ENCODE results near the gene PFDN1.

The PFDN1 gene

DNA sequence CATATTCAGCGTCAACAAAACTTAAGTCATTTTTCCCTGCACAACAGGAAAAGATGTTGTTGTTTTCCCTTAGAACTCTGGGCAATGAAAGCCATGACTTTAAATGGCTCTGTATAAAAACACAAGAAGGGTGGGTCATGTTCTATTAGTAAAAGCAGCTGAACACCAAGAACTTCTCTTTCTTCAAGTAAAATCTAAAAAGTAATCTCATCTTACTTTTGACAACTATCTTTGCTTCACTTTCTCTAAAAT is 9.1 kb downstream of the PFDN1 start:
- FAIRE-seq (no peak), DNase-seq (ENCODE audit: insufficient read length, low spot score) (no peak)
- no peak for TF ChIP-seq SPI1 (IDR thresholded peaks at IDR 0.05; ENCODE audit: low read depth, low read length)
- TF ChIP-seq POLR2AphosphoS5 (IDR thresholded peaks at IDR 0.05; ENCODE audit: low read depth, low read length) = no peak
- no peak for TF ChIP-seq PAX5 (IDR thresholded peaks at IDR 0.05; ENCODE audit: insufficient read depth, low read length, severe bottlenecking)
- TF ChIP-seq POLR2A (IDR thresholded peaks at IDR 0.05; ENCODE audit: low read depth, low read length) = no peak
- no peak for TF ChIP-seq POU2F2 (IDR thresholded peaks at IDR 0.05; ENCODE audit: low read depth, low read length)
- no peak for TF ChIP-seq TAF1 (IDR thresholded peaks at IDR 0.05; ENCODE audit: low read depth, low read length)

GRCh38 chr5:140293091-140293848 is 9.6 kb downstream of the PFDN1 start:
- FAIRE-seq = no peak
- no peak for DNase-seq (ENCODE audit: insufficient read length, low spot score)
- TF ChIP-seq SPI1 (IDR thresholded peaks at IDR 0.05; ENCODE audit: low read depth, low read length) (no peak), POLR2A (IDR thresholded peaks at IDR 0.05; ENCODE audit: low read depth, low read length) (no peak), TAF1 (IDR thresholded peaks at IDR 0.05; ENCODE audit: low read depth, low read length) (no peak), POU2F2 (IDR thresholded peaks at IDR 0.05; ENCODE audit: low read depth, low read length) (no peak), PAX5 (IDR thresholded peaks at IDR 0.05; ENCODE audit: insufficient read depth, low read length, severe bottlenecking) (no peak), POLR2AphosphoS5 (IDR thresholded peaks at IDR 0.05; ENCODE audit: low read depth, low read length) (no peak)

- FAIRE-seq (no peak), DNase-seq (ENCODE audit: insufficient read length, low spot score) (no peak)
- no peak for TF ChIP-seq PAX5 (IDR thresholded peaks at IDR 0.05; ENCODE audit: insufficient read depth, low read length, severe bottlenecking)
- no peak for TF ChIP-seq POU2F2 (IDR thresholded peaks at IDR 0.05; ENCODE audit: low read depth, low read length)
- TF ChIP-seq POLR2AphosphoS5 (IDR thresholded peaks at IDR 0.05; ENCODE audit: low read depth, low read length) = no peak
- no peak for TF ChIP-seq TAF1 (IDR thresholded peaks at IDR 0.05; ENCODE audit: low read depth, low read length)
- no peak for TF ChIP-seq SPI1 (IDR thresholded peaks at IDR 0.05; ENCODE audit: low read depth, low read length)
- no peak for TF ChIP-seq POLR2A (IDR thresholded peaks at IDR 0.05; ENCODE audit: low read depth, low read length)
Observed at GRCh38 chr5:140292212-140293036, 10.5 kb downstream of the PFDN1 start.

DNA sequence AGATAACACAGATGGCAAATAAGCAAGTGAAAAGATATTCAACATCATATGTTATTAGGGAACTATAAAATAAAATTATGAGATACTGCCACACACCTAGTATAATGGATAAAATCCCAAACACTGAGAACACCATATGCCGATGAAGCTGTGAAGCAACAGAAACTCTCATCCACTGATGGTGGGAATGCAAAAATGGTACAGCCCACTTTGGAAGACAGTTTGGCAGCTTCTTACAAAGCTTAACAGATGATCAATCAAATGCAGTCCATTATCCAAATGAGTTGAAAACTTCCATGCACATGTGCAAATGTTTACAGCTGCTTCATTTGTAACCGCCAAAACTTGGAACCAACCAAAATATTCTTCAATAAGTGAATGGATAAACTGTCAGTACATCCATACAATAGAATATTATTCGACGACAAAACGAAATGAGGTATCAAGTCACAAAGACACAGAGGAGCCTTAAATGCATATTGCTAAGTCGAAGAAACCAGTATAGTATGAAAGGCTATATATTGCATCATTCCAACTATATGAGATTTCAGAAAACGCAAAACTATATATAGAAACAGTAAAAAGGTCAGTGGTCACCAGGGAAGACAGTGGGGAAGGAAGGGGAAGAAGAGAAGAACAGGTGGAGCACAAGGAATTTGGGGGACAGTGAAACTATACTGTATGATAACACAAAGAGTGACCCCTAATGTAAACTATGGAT is 14.9 kb downstream of the PFDN1 start:
- FAIRE-seq (no peak), DNase-seq (ENCODE audit: insufficient read length, low spot score) (no peak)
- no peak for TF ChIP-seq PAX5 (IDR thresholded peaks at IDR 0.05; ENCODE audit: insufficient read depth, low read length, severe bottlenecking)
- no peak for TF ChIP-seq POU2F2 (IDR thresholded peaks at IDR 0.05; ENCODE audit: low read depth, low read length)
- no peak for TF ChIP-seq TAF1 (IDR thresholded peaks at IDR 0.05; ENCODE audit: low read depth, low read length)
- TF ChIP-seq SPI1 (IDR thresholded peaks at IDR 0.05; ENCODE audit: low read depth, low read length) = no peak

DNA sequence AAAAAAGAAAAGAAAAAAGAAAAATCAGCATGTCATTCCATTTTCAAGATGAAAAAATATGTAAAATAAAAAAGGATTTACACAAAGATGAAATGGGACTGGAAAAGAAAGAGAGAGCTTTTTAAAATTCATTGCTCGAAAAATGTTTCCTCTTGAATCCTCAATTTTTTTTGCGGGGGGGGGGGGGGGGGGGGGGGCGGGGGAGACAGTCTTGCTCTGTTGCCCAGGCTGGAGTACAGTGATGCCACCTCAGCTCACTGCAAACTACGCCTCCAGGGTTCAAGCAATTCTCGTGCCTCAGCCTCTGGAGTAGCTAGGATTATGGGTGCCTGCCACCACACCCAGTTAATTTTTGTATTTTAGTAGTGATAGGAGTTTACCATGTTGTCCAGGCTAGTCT is 16.5 kb downstream of the PFDN1 start:
- FAIRE-seq (no peak), DNase-seq (ENCODE audit: insufficient read length, low spot score) (no peak)
- no peak for TF ChIP-seq POLR2AphosphoS5 (IDR thresholded peaks at IDR 0.05; ENCODE audit: low read depth, low read length)
- no peak for TF ChIP-seq POU2F2 (IDR thresholded peaks at IDR 0.05; ENCODE audit: low read depth, low read length)
- TF ChIP-seq TAF1 (IDR thresholded peaks at IDR 0.05; ENCODE audit: low read depth, low read length) = no peak
- TF ChIP-seq SPI1 (IDR thresholded peaks at IDR 0.05; ENCODE audit: low read depth, low read length) = no peak
- no peak for TF ChIP-seq PAX5 (IDR thresholded peaks at IDR 0.05; ENCODE audit: insufficient read depth, low read length, severe bottlenecking)
- TF ChIP-seq POLR2A (IDR thresholded peaks at IDR 0.05; ENCODE audit: low read depth, low read length) = no peak

DNA sequence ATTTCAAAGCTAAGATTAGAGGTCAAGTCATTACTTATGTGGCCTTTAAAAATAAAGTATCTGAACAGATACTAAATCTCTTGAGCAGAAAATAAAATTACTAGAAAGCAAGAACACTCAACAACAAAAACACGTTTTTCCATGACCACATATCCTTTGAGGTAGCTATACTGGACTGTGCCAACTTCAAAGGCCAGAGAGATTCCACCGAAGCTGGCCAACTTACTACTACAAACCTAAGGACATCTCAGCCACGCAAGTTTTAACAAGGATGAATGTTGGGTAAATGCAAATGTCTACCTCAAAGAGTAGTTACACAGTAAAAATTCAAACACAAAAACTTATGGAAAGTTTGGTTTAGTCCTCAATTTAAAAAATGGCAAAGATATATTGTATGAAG is 18.9 kb downstream of the PFDN1 start:
- TF ChIP-seq POU2F2 (IDR thresholded peaks at IDR 0.05; ENCODE audit: low read depth, low read length) = no peak
- TF ChIP-seq POLR2AphosphoS5 (IDR thresholded peaks at IDR 0.05; ENCODE audit: low read depth, low read length) = no peak
- TF ChIP-seq SPI1 (IDR thresholded peaks at IDR 0.05; ENCODE audit: low read depth, low read length) = no peak
- TF ChIP-seq POLR2A (IDR thresholded peaks at IDR 0.05; ENCODE audit: low read depth, low read length) = no peak
- TF ChIP-seq TAF1 (IDR thresholded peaks at IDR 0.05; ENCODE audit: low read depth, low read length) = no peak
- TF ChIP-seq PAX5 (IDR thresholded peaks at IDR 0.05; ENCODE audit: insufficient read depth, low read length, severe bottlenecking) = no peak
- no peak for FAIRE-seq

GRCh38 chr5:140282266-140282665 is 20.6 kb downstream of the PFDN1 start:
- FAIRE-seq (no peak), DNase-seq (ENCODE audit: insufficient read length, low spot score) (no peak)
- TF ChIP-seq POLR2AphosphoS5 (IDR thresholded peaks at IDR 0.05; ENCODE audit: low read depth, low read length) (no peak), POLR2A (IDR thresholded peaks at IDR 0.05; ENCODE audit: low read depth, low read length) (no peak), PAX5 (IDR thresholded peaks at IDR 0.05; ENCODE audit: insufficient read depth, low read length, severe bottlenecking) (no peak), POU2F2 (IDR thresholded peaks at IDR 0.05; ENCODE audit: low read depth, low read length) (no peak), SPI1 (IDR thresholded peaks at IDR 0.05; ENCODE audit: low read depth, low read length) (no peak), TAF1 (IDR thresholded peaks at IDR 0.05; ENCODE audit: low read depth, low read length) (no peak)

More for the DNA sequence above, 18.9 kb downstream of the PFDN1 start:
- DNase-seq (ENCODE audit: insufficient read length, low spot score) = no peak

- TF ChIP-seq POLR2AphosphoS5 (IDR thresholded peaks at IDR 0.05; ENCODE audit: low read depth, low read length) (no peak), TAF1 (IDR thresholded peaks at IDR 0.05; ENCODE audit: low read depth, low read length) (no peak), POLR2A (IDR thresholded peaks at IDR 0.05; ENCODE audit: low read depth, low read length) (no peak), POU2F2 (IDR thresholded peaks at IDR 0.05; ENCODE audit: low read depth, low read length) (no peak)
- DNase-seq (ENCODE audit: insufficient read length, low spot score) (no peak), FAIRE-seq (no peak)
Observed at GRCh38 chr5:140275837-140276236, 27.1 kb downstream of the PFDN1 start.

GRCh38 chr5:140273401-140273877 is 29.5 kb downstream of the PFDN1 start:
- TF ChIP-seq POLR2AphosphoS5 (IDR thresholded peaks at IDR 0.05; ENCODE audit: low read depth, low read length) (no peak), TAF1 (IDR thresholded peaks at IDR 0.05; ENCODE audit: low read depth, low read length) (no peak), POLR2A (IDR thresholded peaks at IDR 0.05; ENCODE audit: low read depth, low read length) (no peak), PAX5 (IDR thresholded peaks at IDR 0.05; ENCODE audit: insufficient read depth, low read length, severe bottlenecking) (no peak), SPI1 (IDR thresholded peaks at IDR 0.05; ENCODE audit: low read depth, low read length) (no peak), POU2F2 (IDR thresholded peaks at IDR 0.05; ENCODE audit: low read depth, low read length) (no peak)
- FAIRE-seq = no peak
- DNase-seq (ENCODE audit: insufficient read length, low spot score) = no peak

All from GM12891 (cell line).